Retinal pigment epithelial cell (primary cell): ENCODE results near the gene FZD10.

Experiments
- DNase-seq: peaks from one replicate; pipeline ENCODE4 v3.0.0-alpha.2; 2010; ENCODE audit warnings: low read depth
- H3K4me3 ChIP-seq: 2 replicates; pipeline ENCODE4 v1.5.1; 2011; ENCODE audit warnings: mild to moderate bottlenecking, low read length, control low read depth, moderate library complexity
- TF ChIP-seq, protein P1 (sequence below): conservative IDR thresholded peaks from 2 replicates; pipeline ENCODE4 v1.5.1; 2011; ENCODE audit warnings: low read depth, low read length, control low read depth, inconsistent platforms

Gene FZD10

DNA sequence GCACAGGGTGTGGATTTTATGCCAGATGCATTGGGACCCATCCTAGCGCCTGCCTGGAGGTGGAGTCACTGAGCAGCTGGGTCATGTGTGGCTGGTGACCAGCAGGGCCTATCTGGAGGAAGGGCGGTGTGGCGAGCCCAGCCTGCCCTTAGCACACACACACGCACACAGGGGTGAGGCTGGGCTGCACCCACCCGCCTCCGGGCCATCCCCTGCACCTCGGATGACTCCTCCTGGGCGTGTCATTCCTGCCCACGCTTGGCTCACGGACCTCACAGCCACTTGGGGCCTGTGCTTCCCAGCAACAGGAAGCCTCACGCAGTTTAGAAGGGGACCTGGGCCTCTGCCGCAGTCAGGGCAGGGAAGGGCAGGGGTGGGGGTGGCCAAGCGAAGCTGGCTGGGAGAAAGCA, 36.2 kb upstream of the FZD10 start:
- no peak overlapping the region for H3K4me3 ChIP-seq
- TF ChIP-seq, protein P1, sequence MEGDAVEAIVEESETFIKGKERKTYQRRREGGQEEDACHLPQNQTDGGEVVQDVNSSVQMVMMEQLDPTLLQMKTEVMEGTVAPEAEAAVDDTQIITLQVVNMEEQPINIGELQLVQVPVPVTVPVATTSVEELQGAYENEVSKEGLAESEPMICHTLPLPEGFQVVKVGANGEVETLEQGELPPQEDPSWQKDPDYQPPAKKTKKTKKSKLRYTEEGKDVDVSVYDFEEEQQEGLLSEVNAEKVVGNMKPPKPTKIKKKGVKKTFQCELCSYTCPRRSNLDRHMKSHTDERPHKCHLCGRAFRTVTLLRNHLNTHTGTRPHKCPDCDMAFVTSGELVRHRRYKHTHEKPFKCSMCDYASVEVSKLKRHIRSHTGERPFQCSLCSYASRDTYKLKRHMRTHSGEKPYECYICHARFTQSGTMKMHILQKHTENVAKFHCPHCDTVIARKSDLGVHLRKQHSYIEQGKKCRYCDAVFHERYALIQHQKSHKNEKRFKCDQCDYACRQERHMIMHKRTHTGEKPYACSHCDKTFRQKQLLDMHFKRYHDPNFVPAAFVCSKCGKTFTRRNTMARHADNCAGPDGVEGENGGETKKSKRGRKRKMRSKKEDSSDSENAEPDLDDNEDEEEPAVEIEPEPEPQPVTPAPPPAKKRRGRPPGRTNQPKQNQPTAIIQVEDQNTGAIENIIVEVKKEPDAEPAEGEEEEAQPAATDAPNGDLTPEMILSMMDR, result no peak
- no peak for DNase-seq

DNA sequence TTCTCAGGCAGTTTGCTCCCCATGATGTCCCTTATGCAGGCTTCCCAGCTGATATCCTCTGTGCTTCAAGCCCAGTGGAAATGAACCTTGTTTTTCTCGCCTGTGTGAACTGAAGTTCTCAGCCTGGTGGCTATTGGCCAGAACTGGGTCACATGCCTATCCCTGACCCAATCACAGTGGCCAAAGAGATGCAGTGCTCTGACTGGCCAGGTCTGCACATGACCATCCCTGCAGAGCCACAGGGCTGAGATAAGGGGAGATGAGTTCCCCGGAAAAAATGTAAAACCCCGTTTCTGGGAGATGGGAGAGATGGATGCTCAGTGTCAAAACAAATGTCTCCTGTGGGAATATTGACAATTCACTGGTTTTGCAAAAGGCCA, 34.7 kb upstream of the FZD10 start:
- TF ChIP-seq, protein P1, result no peak
- H3K4me3 ChIP-seq, result no peak overlapping the region
- no peak for DNase-seq

DNA sequence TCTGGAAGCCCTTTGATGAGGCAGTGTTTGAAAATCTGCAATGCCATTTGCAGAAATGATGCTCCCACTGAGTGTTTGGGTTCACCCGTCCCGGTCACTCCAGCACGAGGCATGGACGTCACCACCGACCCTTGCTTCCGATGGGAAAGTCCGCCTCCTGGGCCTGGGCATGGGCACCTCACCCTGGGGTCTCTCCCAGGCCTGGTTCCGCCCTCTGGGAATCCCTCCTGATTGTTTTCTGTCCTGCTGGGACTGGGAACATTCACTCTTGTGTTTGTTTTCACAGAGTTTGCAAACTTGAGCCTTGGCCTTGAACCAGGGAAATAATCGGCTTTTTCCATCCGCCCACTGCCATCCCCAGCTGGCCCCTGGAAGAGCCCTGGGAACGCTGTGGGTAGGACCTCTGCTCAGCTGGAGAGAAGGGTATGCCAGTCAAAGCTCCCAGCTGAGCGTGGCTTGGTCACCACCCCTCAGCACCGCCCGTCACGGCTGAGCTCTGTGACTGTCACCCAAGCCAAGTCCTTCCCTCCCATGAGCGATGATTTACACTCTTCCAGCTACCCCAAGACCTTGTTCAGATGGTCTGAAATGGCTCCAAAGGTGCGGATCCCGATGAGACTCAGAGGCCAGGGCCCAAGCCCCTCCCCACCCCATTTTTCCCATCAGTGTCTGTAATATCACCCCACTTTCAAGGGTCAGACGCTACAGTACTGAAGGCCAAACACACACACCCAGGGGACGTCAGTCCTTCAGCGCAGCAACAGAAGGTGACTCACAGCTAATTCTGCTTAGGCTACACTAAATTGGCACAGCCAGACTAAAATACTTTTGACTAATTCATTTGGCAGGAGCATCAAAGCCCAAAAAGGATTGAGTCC, 34.1 kb upstream of the FZD10 start:
- no peak overlapping the region for H3K4me3 ChIP-seq
- TF ChIP-seq, protein P1, result no peak
- DNase-seq, result no peak

GRCh38 chr12:130128790-130129735, 33.2 kb upstream of the FZD10 start:
- TF ChIP-seq, protein P1, result no peak
- H3K4me3 ChIP-seq, result no peak overlapping the region
- no peak for DNase-seq

- TF ChIP-seq, protein P1, result no peak
- H3K4me3 ChIP-seq, result no peak overlapping the region
- DNase-seq, result no peak
Observed at GRCh38 chr12:130130346-130130745, 31.9 kb upstream of the FZD10 start.

DNA sequence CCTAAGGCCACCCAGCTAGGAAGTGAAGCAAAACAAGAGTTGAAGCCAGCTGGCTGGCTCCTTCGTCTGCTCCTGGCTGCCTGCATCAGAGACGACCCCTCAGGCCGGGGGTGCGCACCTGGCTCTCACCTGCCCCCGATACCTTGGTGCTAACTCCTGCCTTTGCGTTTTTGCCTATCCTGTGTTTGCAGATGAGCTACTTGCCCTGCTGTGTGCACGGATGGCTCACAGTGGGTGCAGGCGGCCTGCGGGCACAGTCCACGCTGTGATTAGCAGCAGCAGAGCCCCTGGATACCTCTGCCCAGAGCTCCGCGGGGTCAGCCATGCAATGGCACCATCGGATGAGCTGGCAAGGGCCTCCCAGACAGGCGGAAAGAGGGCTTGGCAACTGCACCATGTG, 31.2 kb upstream of the FZD10 start:
- TF ChIP-seq, protein P1, result no peak
- no peak for DNase-seq

More for the DNA sequence above, 31.2 kb upstream of the FZD10 start:
- no peak overlapping the region for H3K4me3 ChIP-seq
